HG02642 (cell line): ENCODE measurements around the gene RAI1.
"Not testable (repeated sequence)": the region's sequence is repeated elsewhere in the genome, so short reads cannot be mapped to it uniquely, and the experiment has no call there.

ENCODE experiments used
- ATAC-seq: cut with Tn5 transposase; IDR thresholded peaks from one replicate; pipeline ENCODE4 v1.9.1; 2021; ENCODE audit warnings: mild to moderate bottlenecking; ENCODE audit not compliant: unreplicated experiment, poor library complexity

Gene RAI1

DNA sequence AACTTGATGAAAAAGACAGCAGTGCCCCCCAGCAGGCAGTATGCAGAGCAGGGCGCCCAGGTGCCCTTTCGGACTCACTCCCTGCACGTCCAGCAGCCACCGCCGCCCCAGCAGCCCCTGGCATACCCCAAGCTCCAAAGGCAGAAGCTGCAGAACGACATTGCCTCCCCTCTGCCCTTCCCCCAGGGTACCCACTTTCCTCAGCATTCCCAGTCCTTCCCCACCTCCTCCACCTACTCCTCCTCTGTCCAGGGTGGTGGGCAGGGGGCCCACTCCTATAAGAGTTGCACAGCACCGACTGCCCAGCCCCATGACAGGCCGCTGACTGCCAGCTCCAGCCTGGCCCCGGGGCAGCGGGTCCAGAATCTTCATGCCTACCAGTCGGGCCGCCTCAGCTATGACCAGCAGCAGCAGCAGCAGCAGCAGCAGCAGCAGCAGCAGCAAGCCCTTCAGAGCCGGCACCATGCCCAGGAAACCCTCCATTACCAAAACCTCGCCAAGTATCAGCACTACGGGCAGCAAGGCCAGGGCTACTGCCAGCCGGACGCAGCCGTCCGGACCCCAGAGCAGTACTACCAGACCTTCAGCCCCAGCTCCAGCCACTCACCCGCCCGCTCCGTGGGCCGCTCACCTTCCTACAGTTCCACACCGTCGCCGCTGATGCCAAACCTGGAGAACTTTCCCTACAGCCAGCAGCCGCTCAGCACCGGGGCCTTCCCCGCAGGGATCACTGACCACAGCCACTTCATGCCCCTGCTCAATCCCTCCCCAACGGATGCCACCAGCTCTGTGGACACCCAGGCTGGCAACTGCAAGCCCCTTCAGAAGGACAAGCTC is 112.3 kb downstream of the RAI1 start:
- ATAC-seq = no peak

DNA sequence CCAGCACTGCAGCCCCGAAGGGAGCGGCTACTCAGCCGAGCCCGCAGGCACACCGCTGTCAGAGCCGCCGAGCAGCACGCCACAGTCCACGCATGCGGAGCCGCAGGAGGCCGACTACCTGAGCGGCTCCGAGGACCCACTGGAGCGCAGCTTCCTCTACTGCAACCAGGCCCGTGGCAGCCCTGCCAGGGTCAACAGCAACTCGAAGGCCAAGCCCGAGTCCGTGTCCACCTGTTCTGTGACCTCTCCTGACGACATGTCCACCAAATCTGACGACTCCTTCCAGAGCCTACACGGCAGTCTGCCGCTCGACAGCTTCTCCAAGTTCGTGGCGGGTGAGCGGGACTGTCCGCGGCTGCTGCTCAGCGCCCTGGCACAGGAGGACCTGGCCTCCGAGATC is 113.1 kb downstream of the RAI1 start:
- no peak for ATAC-seq

DNA sequence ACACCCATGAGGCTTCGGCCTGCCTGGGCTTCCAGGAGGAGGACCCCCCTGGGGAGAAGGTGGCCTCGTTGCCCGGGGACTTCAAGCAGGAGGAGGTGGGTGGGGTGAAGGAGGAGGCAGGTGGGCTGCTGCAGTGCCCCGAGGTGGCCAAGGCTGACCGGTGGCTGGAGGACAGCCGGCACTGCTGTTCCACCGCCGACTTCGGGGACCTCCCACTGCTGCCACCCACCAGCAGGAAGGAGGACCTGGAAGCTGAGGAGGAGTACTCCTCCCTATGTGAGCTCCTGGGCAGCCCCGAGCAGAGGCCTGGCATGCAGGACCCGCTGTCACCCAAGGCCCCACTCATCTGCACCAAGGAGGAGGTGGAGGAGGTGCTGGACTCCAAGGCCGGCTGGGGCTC is 114.0 kb downstream of the RAI1 start:
- ATAC-seq = no peak

DNA sequence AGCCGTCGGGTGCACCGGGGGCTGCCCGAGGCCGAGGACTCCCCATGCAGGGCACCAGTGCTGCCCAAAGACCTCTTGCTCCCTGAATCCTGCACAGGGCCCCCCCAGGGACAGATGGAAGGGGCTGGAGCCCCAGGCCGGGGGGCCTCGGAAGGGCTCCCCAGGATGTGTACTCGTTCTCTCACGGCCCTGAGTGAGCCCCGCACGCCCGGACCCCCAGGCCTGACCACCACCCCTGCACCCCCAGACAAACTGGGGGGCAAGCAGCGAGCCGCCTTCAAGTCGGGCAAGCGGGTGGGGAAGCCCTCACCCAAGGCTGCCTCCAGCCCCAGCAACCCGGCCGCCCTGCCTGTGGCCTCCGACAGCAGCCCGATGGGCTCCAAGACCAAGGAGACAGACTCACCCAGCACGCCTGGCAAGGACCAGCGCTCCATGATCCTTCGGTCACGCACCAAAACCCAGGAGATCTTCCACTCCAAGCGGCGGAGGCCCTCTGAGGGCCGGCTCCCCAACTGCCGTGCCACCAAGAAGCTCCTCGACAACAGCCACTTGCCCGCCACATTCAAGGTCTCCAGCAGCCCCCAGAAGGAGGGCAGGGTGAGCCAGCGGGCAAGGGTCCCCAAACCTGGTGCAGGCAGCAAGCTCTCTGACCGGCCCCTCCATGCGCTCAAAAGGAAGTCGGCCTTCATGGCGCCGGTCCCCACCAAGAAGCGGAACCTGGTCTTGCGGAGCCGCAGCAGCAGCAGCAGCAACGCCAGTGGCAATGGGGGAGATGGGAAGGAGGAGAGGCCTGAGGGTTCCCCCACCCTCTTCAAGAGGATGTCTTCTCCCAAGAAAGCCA is 114.9 kb downstream of the RAI1 start:
- no peak for ATAC-seq

DNA sequence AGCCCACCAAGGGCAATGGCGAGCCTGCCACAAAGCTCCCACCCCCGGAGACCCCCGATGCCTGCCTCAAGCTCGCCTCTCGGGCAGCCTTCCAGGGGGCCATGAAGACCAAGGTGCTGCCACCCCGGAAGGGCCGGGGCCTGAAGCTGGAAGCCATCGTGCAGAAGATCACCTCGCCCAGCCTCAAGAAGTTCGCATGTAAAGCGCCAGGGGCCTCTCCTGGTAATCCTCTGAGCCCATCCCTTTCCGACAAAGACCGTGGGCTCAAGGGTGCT is 115.5 kb downstream of the RAI1 start:
- no peak for ATAC-seq

DNA sequence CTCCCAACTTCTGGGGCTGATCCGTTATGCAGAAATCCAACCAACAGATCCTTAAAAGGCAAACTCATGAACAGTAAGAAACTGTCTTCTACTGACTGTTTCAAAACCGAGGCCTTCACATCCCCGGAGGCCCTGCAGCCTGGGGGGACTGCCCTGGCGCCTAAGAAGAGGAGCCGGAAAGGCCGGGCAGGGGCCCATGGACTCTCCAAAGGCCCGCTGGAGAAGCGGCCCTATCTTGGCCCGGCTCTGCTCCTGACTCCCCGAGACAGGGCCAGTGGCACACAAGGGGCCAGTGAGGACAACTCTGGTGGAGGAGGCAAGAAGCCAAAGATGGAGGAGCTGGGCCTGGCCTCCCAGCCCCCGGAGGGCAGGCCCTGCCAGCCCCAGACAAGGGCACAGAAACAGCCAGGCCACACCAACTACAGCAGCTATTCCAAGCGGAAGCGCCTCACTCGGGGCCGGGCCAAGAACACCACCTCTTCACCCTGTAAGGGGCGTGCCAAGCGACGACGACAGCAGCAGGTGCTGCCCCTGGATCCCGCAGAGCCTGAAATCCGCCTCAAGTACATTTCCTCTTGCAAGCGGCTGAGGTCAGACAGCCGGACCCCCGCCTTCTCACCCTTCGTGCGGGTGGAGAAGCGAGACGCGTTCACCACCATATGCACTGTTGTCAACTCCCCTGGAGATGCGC is 116.0 kb downstream of the RAI1 start:
- no peak for ATAC-seq

DNA sequence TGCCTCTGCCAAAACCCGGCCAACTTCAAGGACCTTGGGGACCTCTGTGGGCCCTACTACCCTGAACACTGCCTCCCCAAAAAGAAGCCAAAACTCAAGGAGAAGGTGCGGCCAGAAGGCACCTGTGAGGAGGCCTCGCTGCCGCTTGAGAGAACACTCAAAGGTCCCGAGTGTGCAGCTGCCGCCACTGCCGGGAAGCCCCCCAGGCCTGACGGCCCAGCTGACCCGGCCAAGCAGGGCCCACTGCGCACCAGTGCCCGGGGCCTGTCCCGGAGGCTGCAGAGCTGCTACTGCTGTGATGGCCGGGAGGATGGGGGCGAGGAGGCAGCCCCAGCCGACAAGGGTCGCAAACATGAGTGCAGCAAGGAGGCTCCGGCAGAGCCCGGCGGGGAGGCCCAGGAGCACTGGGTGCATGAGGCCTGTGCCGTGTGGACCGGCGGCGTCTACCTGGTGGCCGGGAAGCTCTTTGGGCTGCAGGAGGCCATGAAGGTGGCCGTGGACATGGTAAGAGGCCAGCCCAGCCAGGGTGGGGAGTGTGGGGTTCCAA is 116.8 kb downstream of the RAI1 start:
- no peak for ATAC-seq

DNA sequence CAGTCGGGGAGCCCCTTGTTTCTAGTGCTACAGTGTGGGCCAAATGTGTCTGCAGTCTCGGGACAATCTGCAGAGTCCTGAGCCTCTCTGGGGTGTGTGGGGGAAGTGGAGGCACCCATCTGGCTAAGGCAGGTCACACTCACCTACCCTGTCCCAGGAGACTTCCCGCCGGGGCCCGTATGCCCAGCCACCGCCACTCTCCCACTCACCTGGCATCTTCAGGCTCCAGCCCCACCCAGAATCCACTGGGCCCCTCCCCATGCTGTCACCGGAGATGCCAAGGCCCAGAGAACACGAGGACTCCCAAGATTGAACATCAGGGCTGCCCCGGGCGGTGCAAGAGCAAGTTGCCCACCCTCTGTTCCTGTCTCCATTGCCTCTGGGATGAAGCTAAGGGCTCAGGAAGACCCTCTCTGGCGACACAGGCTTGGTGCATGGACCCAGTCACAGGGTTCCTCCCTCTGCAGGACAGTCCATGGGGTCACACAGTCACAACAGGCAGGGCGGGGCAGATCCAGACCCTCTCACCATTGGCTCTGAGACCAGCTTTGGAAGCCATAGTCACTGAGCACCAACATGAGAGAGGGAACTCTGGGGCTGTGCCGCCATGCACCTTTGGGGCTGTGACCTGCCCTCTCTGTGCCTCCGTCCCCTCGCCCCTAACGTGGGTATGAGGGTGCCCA is 117.5 kb downstream of the RAI1 start:
- ATAC-seq = no peak

DNA sequence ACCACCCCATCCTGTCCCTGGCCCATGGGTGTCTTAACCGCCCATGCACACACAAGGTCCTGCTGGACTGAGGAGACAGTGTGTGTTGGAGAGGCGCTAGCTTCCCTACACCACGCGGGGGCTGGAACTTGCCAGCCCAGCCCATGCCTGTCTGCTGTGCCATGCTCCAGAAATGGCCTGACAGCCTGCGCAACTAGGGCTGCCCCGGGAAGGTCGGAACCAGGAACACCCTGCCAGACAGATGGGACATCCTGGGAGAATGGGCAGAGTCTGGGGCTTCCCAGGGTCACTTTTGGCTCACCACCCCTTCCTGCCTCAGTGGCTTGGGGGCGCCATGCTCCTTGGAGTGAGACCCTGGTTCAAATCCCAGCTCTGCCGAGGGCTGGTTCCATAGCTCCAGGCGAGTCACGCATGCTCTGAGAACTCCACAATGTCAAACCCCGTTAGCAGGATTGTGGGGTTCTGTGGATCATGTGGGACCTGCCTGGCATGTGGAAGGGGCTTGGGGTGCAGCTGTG is 119.3 kb downstream of the RAI1 start:
- ATAC-seq = no peak

DNA sequence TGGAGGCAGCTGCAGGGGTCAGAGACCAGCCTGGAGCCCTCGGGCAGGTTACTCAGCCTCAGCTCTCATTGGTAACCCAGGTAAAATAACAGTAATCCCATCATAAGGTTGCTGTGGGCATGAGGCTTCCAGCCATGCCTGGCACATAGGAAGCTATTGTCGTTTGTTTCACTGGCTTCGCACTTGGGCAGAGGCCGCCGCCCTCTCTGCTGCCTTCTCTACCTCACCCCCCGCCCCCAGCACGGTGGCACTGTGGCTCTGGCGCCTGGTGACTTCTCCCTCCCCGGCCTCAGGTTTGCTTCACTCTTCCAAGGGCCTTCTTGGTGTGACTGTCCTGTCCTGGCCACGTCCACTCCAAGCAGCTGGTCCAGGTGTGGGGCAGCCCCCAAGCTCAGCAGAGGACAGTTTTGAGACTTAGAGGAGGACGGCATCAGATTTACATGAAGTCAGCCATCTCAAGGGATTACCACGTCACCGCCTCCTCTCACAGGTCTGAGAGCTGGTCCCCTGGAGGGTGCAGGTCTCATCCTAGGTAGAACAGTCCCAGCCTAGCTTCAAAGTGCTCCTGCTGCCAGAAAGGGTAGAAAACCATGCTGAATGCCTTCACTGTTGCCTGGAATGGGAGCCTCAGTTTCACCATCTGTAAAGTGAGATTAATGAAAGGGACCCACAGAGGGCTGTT is 120.7 kb downstream of the RAI1 start:
- no peak for ATAC-seq

DNA sequence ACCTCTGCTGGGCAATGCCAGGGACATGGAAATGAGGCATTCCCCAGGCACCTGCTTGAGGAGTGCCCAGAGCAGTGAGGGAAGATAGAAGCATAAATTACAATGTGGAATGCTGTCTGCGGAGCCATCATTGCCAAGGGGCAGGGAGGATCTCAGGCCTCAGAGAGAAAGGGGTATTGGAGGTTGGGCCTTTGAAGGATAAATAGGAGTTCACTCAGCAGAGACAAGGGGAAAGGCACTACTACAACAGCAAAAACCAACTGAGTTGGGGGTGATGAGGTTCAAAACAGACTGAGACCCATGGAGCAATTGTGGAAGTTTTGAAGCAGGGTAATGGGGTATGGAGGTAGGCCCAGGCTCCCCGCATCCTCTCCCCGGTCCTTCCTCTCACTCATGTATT is 122.7 kb downstream of the RAI1 start:
- ATAC-seq = no peak

DNA sequence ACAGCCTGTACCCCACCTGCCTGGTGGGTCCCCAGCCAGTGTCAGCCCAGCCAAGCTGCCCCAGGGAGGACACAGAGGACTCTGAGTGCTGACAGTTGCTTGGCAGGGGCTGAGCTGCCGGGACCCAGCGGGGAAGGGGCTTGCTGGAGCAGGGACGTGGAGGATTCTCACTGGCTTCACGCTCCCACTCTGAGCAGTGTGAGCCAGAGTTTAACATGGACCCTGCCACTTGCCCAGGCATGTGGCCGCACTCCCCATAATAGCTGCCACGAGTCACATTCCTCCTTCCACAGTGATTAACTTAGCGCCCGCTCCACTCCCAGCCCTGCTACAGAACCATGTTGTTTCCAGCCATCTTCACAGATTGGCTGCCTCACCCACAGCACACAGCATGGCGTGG is 124.3 kb downstream of the RAI1 start:
- ATAC-seq = no peak

DNA sequence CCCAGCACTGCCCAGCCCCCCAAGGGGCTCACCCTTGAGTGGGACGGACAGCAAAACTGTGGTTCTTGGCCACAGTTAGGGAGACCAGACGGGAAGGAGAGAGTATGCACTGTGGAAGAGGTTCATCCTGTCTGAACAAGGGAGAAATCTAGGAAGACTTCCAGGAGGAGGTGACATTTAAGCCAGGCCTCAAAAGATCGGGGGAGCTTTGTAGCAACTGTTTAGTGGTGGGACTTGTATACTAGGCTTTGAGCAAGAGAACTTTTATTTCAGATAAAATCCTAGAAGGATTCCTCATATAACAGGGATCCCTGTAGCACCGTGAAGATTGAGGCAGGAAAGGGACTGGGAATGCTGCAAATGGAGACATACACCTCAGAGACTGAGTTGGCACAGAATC is 124.8 kb downstream of the RAI1 start:
- no peak for ATAC-seq

DNA sequence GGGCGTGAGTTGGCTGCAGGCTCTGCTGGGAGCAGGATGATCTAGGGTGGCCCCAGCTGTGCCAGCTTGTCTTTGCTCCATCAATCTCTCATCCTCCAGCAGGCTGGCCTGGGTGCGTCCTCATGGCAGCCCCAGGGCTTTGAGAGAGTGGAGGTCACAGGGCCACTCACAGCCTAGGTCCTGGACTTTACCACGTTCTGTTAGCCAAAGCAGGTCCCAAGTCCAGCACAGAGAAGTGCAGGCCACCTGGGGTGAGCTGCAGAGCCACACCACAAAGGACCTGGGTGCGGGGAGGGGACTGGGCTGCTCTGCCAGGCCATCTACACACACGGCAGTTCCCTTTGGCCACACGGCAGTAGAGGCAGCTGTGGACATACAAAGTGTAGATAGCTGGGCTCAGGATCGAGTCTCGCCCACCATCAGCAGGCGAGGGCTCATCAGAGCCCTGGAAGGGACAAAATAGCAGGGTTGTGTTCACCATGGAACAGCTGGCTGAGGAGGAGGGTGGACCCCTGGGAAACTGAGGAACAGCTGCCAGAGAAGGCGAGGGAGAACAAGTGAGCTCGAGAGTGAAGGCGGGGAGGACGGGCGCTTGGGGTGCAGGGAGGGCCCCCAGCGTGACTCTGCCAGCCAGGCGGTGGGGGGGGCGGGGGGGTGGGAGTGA is 125.5 kb downstream of the RAI1 start:
- no peak for ATAC-seq

DNA sequence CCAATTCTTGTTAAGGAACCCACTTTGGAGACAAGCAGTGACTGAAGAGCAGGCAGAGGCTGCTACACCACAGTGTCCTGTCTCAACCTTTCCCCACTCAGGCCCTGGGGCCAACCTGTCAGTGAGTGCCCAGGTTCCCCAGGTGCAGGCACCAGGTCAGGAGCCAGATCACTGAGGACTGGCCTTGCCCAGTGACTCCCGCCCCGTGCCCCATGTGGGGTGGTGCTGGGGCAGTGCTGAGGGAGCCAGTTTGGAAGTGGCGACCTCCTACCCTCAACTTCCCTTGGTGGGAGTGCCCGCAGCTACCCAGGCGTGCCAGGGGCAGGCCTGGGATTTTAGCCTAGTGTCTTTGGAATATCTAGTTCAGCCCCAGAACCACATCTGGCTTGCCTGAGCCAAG is 126.2 kb downstream of the RAI1 start:
- ATAC-seq = no peak

DNA sequence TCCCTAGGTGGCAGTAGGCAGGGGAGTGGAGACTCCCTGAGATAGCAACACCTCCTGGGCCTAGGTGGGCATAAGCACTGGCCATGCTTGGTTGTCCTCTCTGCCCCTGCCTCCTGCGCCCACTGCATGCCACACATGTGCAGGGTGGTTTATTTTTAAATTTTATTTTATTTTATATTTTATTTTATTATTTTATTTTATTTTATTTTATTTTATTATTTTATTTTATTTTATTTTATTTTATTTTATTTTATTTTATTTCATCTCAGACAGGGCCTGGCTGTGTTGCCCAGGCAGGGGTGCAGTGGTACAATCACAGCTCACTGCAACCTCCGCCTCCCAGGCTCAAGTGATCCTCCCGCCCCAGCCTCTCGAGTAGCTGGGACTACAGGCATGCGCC is 126.9 kb downstream of the RAI1 start:
- ATAC-seq = not testable (repeated sequence)

DNA sequence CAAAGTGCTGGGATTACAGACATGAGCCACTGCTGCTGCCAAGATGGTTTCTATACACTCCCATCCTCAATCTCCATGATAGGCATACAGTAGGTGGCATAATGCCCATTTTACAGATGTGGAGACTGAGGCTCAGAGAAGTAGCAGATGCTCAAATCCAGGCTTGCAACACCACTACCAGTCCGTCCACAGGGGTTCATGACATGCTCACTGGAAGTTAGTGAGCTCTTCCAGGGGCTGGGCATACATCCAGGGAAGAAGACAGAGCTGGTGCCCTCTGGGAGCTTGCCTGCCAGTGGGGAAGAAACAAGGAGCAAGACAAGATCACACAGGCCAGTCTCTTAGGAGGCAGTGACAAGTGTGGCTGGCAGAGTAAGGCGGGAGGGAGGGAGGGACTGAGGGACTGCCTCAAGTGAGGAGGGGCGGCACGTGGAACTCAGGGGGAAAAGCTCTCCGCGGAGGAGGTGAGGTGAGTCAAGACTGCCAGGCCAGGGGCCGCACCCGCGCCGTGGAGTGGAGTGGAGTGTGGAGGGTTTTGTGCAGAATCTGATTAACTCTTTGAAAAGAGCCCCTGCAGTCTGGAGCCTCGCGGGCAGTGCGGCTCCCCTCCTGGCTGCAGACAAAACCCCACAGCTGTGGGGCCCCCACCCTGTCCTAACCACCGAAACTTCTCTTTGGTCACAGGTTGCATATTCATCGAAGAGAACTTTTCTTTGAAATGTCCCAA is 127.6 kb downstream of the RAI1 start:
- no peak for ATAC-seq

DNA sequence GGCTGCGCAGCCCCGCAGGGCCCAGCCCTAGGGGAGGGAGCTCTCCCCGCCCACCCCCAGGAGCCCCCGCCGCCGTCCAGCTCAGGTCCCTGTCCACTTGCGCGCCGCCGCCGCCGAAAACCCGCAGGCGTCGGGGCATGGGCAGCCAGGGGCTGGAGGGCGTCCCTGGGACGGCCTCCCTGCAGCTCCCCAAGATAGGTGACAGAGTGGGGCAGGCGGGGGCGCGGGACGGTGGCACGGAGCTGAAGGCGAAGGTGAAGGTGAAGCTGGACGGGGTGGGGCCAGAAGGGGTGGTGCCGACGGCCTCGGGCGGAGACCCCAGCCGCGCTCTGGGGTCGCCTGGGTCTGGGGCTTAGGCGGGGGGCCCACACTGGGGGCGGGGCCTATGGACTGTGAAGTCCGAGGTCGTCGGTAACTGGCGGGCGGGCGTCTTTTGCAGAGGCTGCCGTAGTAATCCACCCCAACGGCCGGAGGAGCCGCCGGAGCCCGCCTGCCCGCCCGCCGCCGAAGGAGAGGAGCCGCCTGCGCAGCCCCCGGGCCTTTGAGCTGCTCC is 128.3 kb downstream of the RAI1 start:
- no peak for ATAC-seq
